ENCODE data around the gene PER3. TPM values are rescaled to one million over a fixed set of nuclear protein-coding genes. Genes with fewer than 3 reads are reported as not detected.
"Not testable (repeated sequence)": the region's sequence is repeated elsewhere in the genome, so short reads cannot be mapped to it uniquely, and the experiment has no call there.

PER3 gene
- total RNA-seq, 2 donors from 2014 or later = 3.9 to 14.1 TPM

- no peaks in the 10 kb centered on the region for H3K36me3 ChIP-seq
- peak overlapping the region; percentile 54 for H3K4me3 ChIP-seq
- DNase-seq = no peak
- peak overlapping the region in 1 of 2 donors; percentile 67 for H3K9ac ChIP-seq (ENCODE audit: low read depth in 2 of 2, low read length in 2 of 2)
- no peaks in the 10 kb centered on the region for H3K9me3 ChIP-seq
- peak overlapping the region; percentile 66 for H3K27ac ChIP-seq
- TF ChIP-seq CTCF (IDR thresholded peaks at IDR 0.05) = no peak
- intact Hi-C loops (cut with DNase I) = no loop called here
- H3K27me3 ChIP-seq = no peaks in the 10 kb centered on the region
- H3K4me1 ChIP-seq = no peaks in the 10 kb centered on the region
Measured at GRCh38 chr1:7784492-7785071, 491 bp downstream of the PER3 start.

- Histone ChIP-seq H3K4me1 (no peaks in the 10 kb centered on the region), H3K27ac (no peak overlapping the region)
Measured at GRCh38 chr1:7785108-7785507, 1.0 kb downstream of the PER3 start.

GRCh38 chr1:7786795-7787194 is 2.7 kb downstream of the PER3 start:
- Histone ChIP-seq H3K4me1 (no peaks in the 10 kb centered on the region), H3K27ac (no peak overlapping the region), H3K36me3 (no peaks in the 10 kb centered on the region), H3K9ac (ENCODE audit: low read depth in 2 of 2, low read length in 2 of 2) (no peak overlapping the region), H3K9me3 (no peaks in the 10 kb centered on the region), H3K27me3 (no peaks in the 10 kb centered on the region), H3K4me3 (no peak overlapping the region)
- intact Hi-C loops (cut with DNase I) = no loop called here
- no peak for DNase-seq
- TF ChIP-seq CTCF (IDR thresholded peaks at IDR 0.05) = no peak

More at GRCh38 chr1:7785108-7785507, 1.0 kb downstream of the PER3 start:
- intact Hi-C loops (cut with DNase I) = no loop called here
- Histone ChIP-seq H3K4me3 (peak overlapping the region; percentile 54), H3K9ac (ENCODE audit: low read depth in 2 of 2, low read length in 2 of 2) (no peak overlapping the region), H3K27me3 (no peaks in the 10 kb centered on the region), H3K36me3 (no peaks in the 10 kb centered on the region), H3K9me3 (no peaks in the 10 kb centered on the region)
- no peak for TF ChIP-seq CTCF (IDR thresholded peaks at IDR 0.05)
- DNase-seq = no peak

- no peak for TF ChIP-seq CTCF (IDR thresholded peaks at IDR 0.05)
- DNase-seq = no peak
- no peaks in the 10 kb centered on the region for H3K27me3 ChIP-seq
- H3K4me3 ChIP-seq = no peak overlapping the region
- no peaks in the 10 kb centered on the region for H3K36me3 ChIP-seq
- no peaks in the 10 kb centered on the region for H3K4me1 ChIP-seq
- intact Hi-C loops (cut with DNase I) = no loop called here
- no peak overlapping the region for H3K27ac ChIP-seq
- H3K9ac ChIP-seq (ENCODE audit: low read depth in 2 of 2, low read length in 2 of 2) = no peak overlapping the region
- no peaks in the 10 kb centered on the region for H3K9me3 ChIP-seq
Measured at GRCh38 chr1:7789828-7790227, 5.7 kb downstream of the PER3 start.

GRCh38 chr1:7791027-7791426 is 6.9 kb downstream of the PER3 start:
- H3K9ac ChIP-seq (ENCODE audit: low read depth in 2 of 2, low read length in 2 of 2); H3K27me3 ChIP-seq; intact Hi-C loops (cut with DNase I); H3K36me3 ChIP-seq; H3K27ac ChIP-seq; DNase-seq; H3K4me1 ChIP-seq; H3K9me3 ChIP-seq; H3K4me3 ChIP-seq: not testable (repeated sequence)

- H3K4me3 ChIP-seq = no peak overlapping the region
- no peaks in the 10 kb centered on the region for H3K9me3 ChIP-seq
- DNase-seq = no peak
- no peaks in the 10 kb centered on the region for H3K4me1 ChIP-seq
- H3K27me3 ChIP-seq = no peaks in the 10 kb centered on the region
- no peaks in the 10 kb centered on the region for H3K36me3 ChIP-seq
- H3K27ac ChIP-seq = no peak overlapping the region
- H3K9ac ChIP-seq (ENCODE audit: low read depth in 2 of 2, low read length in 2 of 2) = no peak overlapping the region
- no peak for TF ChIP-seq CTCF (IDR thresholded peaks at IDR 0.05)
- intact Hi-C loops (cut with DNase I) = no loop called here
Measured at GRCh38 chr1:7795406-7795805, 11.3 kb downstream of the PER3 start.
